SK-N-SH (cell line): ENCODE data around the gene ASZ1. TPM values are rescaled to one million over a fixed set of nuclear protein-coding genes. Genes with fewer than 3 reads are reported as not detected.

Experiments used
- CTCF ChIA-PET: fragments of 300-600, 350-600 bp; formaldehyde crosslinking; extraction: SDS; loops from one replicate; lab custom pipeline; 2021; lab: Yijun Ruan, JAX
- POLR2A ChIA-PET: fragments of 350-600 bp; sonication (Branson Sonifier 250); formaldehyde crosslinking; extraction: SDS; loops from one replicate; lab custom pipeline; 2020; ENCODE audit warnings: antibody characterized with exemption, inconsistent platforms; lab: Yijun Ruan, JAX
- DNase-seq: peaks from one replicate; pipeline ENCODE4 v3.0.0; 2012
- H2AFZ ChIP-seq: fragments of 200-600 bp; sonication (generic); 2 replicates; pipeline ENCODE4 v1.8.1; 2016; ENCODE audit warnings: antibody characterized with exemption, mild to moderate bottlenecking, low read depth
- H3F3A ChIP-seq: fragments of 200-600 bp; sonication (generic); replicated peaks from 2 replicates; pipeline ENCODE3; 2016; ENCODE audit warnings: antibody characterized with exemption, mild to moderate bottlenecking; ENCODE audit not compliant: insufficient read depth
- H3K27ac ChIP-seq, 2 experiments: fragments of 200-500 bp in 1 of 2; fragments of 200-600 bp in 1 of 2; sonication (Bioruptor generic) in 1 of 2; sonication (generic), shearing (Covaris generic) in 1 of 2; 2 replicates each; pipeline versions ENCODE4 v1.5.1 to v1.6.1; 2014 to 2016; ENCODE audit warnings: low read depth in 2 of 2, inconsistent platforms in 1 of 2, low read length in 1 of 2, mild to moderate bottlenecking in 1 of 2, mixed read lengths in 1 of 2
- H3K27me3 ChIP-seq: fragments of 200-600 bp; sonication (generic), shearing (Covaris generic); 2 replicates; pipeline ENCODE4 v1.6.1; 2016; ENCODE audit warnings: mixed run types; ENCODE audit not compliant: insufficient read depth
- H3K36me3 ChIP-seq, 2 experiments: fragments of 200-500 bp in 1 of 2; fragments of 200-600 bp in 1 of 2; sonication (Bioruptor generic) in 1 of 2; sonication (generic) in 1 of 2; replicated peaks in 1 of 2; 2 replicates each; pipeline versions ENCODE3 to v1.5.1; 2014 to 2016; ENCODE audit warnings: low read length in 1 of 2, mild to moderate bottlenecking in 1 of 2; ENCODE audit not compliant: insufficient read depth in 2 of 2, control insufficient read depth in 1 of 2
- H3K4me1 ChIP-seq, 2 experiments: fragments of 200-500 bp in 1 of 2; fragments of 200-600 bp in 1 of 2; sonication (Bioruptor generic) in 1 of 2; sonication (generic), shearing (Covaris generic) in 1 of 2; 2 replicates each; pipeline versions ENCODE4 v1.5.1 to v1.6.1; 2014 to 2016; ENCODE audit warnings: low read depth in 1 of 2, low read length in 1 of 2, mixed run types in 1 of 2; ENCODE audit not compliant: insufficient read depth in 2 of 2, control insufficient read depth in 1 of 2
- H3K4me2 ChIP-seq: fragments of 200-600 bp; sonication (generic), shearing (Covaris generic); 2 replicates; pipeline ENCODE4 v1.6.1; 2017; ENCODE audit warnings: mixed run types
- H3K4me3 ChIP-seq, 2 experiments: fragments of 200-500 bp in 1 of 2; fragments of 200-600 bp in 1 of 2; sonication (Bioruptor generic) in 1 of 2; sonication (generic), shearing (Covaris generic) in 1 of 2; 2 replicates each; pipeline versions ENCODE4 v1.5.1 to v1.8.1; 2014 to 2016; ENCODE audit warnings: low read depth in 2 of 2, inconsistent platforms in 1 of 2, low read length in 1 of 2, mild to moderate bottlenecking in 1 of 2, mixed read lengths in 1 of 2, moderate library complexity in 1 of 2
- H3K79me2 ChIP-seq: fragments of 200-600 bp; sonication (generic); 2 replicates; pipeline ENCODE4 v1.8.1; 2017; ENCODE audit warnings: mild to moderate bottlenecking; ENCODE audit not compliant: insufficient read depth
- H3K9ac ChIP-seq: fragments of 200-600 bp; sonication (generic); 2 replicates; pipeline ENCODE4 v1.6.1; 2017; ENCODE audit warnings: mixed run types
- H3K9me2 ChIP-seq: fragments of 200-600 bp; sonication (generic); 2 replicates; pipeline ENCODE4 v1.6.1; 2017; ENCODE audit warnings: mixed run types
- H3K9me3 ChIP-seq: fragments of 200-600 bp; sonication (generic); 2 replicates; pipeline ENCODE4 v1.6.1; 2017; ENCODE audit warnings: mixed run types, mild to moderate bottlenecking, moderate library complexity
- H4K20me1 ChIP-seq: fragments of 200-600 bp; sonication (generic); 2 replicates; pipeline ENCODE4 v1.6.1; 2017; ENCODE audit warnings: mild to moderate bottlenecking, mixed run types; ENCODE audit not compliant: insufficient read depth
- ELF1 ChIP-seq: IDR thresholded peaks from 2 replicates; pipeline ENCODE4 v1.4.0; 2012
- EZH2phosphoT487 ChIP-seq: fragments of 200-600 bp; sonication (generic); IDR thresholded peaks from 2 replicates; pipeline ENCODE4 v1.6.1; 2017; ENCODE audit warnings: low read depth, mixed run types, mild to moderate bottlenecking, antibody characterized with exemption, moderate library complexity, borderline replicate concordance
- FOXJ3 ChIP-seq: sonication (generic); formaldehyde crosslinking; IDR thresholded peaks from 2 replicates; pipeline ENCODE4 v1.5.1; 2020; ENCODE audit warnings: mild to moderate bottlenecking, missing genetic modification reagents
- FOXM1 ChIP-seq: IDR thresholded peaks from 2 replicates; pipeline ENCODE4 v1.4.0; 2012; ENCODE audit warnings: low read depth, mild to moderate bottlenecking
- GABPA ChIP-seq: IDR thresholded peaks from 2 replicates; pipeline ENCODE4 v1.4.0; 2012; ENCODE audit warnings: low read depth, mild to moderate bottlenecking
- JUND ChIP-seq: IDR thresholded peaks from 2 replicates; pipeline ENCODE4 v1.4.0; 2012
- NRF1 ChIP-seq: IDR thresholded peaks from 2 replicates; pipeline ENCODE4 v1.6.1; 2012; ENCODE audit warnings: low read depth, mild to moderate bottlenecking, low read length
- RAD21 ChIP-seq: IDR thresholded peaks from 2 replicates; pipeline ENCODE4 v1.6.1; 2012; ENCODE audit warnings: mild to moderate bottlenecking, low read length
- RFX5 ChIP-seq: IDR thresholded peaks from 2 replicates; pipeline ENCODE4 v1.6.1; 2012; ENCODE audit warnings: mild to moderate bottlenecking, improper control_type of control experiment, low read length
- RXRA ChIP-seq: IDR thresholded peaks from 2 replicates; pipeline ENCODE4 v1.4.0; 2012; ENCODE audit warnings: low read depth, mild to moderate bottlenecking, borderline replicate concordance
- SMC3 ChIP-seq: IDR thresholded peaks from 2 replicates; pipeline ENCODE4 v1.6.1; 2012; ENCODE audit warnings: low read depth, low read length, improper control_type of control experiment
- TAF1 ChIP-seq: IDR thresholded peaks from 2 replicates; pipeline ENCODE4 v1.6.1; 2012; ENCODE audit warnings: low read depth, mild to moderate bottlenecking, low read length, moderate library complexity, borderline replicate concordance
- WGBS: methylation state at CpG from one replicate; pipeline ENCODE4 v1.1.6; 2017; ENCODE audit warnings: low lambda C conversion rate; 5-methylcytosine and 5-hydroxymethylcytosine counted together
- polyA plus RNA-seq, 3 experiments: library from polyadenylated mRNA; depleted of rRNA; stranded (reverse); fragments of >200 nt; gene quantifications; 2 replicates each; pipeline ENCODE4 v1.2.3, GENCODE V29; 2012
- TF ChIP-seq, protein P1 (sequence below): IDR thresholded peaks from 2 replicates; pipeline ENCODE4 v1.4.0; 2012; ENCODE audit warnings: low read depth, borderline replicate concordance
- TF ChIP-seq, protein P2 (sequence below): fragments of 150-350 bp; IDR thresholded peaks from 2 replicates; pipeline ENCODE4 v1.6.1; 2017; ENCODE audit warnings: antibody characterized with exemption, low read length, low read depth, borderline replicate concordance
- TF ChIP-seq, protein P3 (sequence below): fragments of 200-600 bp; sonication (generic); IDR thresholded peaks from 2 replicates; pipeline ENCODE4 v1.6.1; 2017; ENCODE audit warnings: antibody characterized with exemption, mild to moderate bottlenecking, moderate library complexity
- TF ChIP-seq, protein P4 (sequence below): IDR thresholded peaks from 2 replicates; pipeline ENCODE4 v1.4.0; 2012; ENCODE audit warnings: low read depth
- TF ChIP-seq, protein P5 (sequence below): IDR thresholded peaks from 2 replicates; pipeline ENCODE4; 2012
- TF ChIP-seq, protein P6 (sequence below): IDR thresholded peaks from 2 replicates; pipeline ENCODE4 v1.6.1; 2012; ENCODE audit warnings: mild to moderate bottlenecking, low read depth, low read length, moderate library complexity
- TF ChIP-seq, protein P7 (sequence below): fragments of 150-350 bp; IDR thresholded peaks from 2 replicates; pipeline ENCODE4 v1.6.1; 2016; ENCODE audit warnings: mild to moderate bottlenecking, low read depth, low read length

Gene ASZ1
- polyA plus RNA-seq, 1 of the 3 experiments (the other 2 are of a cell fraction) = not detected

DNA sequence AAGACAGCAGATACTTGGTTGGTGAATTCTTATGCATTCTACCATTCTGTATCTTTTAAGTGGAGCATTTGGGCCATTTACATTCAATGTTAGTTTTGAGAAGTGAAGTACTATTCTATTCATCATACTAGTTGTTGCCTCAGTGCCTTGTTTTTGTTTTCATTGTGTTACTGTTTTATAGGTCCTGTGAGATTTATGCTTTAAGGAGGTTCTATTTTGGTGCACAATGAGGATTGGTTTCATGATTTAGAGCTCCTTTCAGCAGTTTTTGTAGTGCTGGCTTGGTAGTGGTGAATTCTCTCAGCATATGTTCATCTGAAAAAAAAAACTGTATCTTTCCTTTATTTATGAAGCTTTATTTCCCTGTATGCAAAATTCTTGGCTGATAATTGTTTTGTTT, 81.1 kb downstream of the ASZ1 start:
- H3K4me1 ChIP-seq = no peaks in the 10 kb centered on the region
- TF ChIP-seq RXRA (no peak), RAD21 (no peak), EZH2phosphoT487 (no peak), GABPA (no peak), JUND (no peak)
- TF ChIP-seq, protein P1, sequence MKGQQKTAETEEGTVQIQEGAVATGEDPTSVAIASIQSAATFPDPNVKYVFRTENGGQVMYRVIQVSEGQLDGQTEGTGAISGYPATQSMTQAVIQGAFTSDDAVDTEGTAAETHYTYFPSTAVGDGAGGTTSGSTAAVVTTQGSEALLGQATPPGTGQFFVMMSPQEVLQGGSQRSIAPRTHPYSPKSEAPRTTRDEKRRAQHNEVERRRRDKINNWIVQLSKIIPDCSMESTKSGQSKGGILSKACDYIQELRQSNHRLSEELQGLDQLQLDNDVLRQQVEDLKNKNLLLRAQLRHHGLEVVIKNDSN = no peak
- POLR2A ChIA-PET = no interaction called here
- no peak overlapping the region for H3K4me3 ChIP-seq
- H3K27ac ChIP-seq = no peak overlapping the region
- H3K27me3 ChIP-seq = peaks cover 18% of the 10 kb centered on the region
- CTCF ChIA-PET = interaction anchor here (0.8 to 1.2 kb wide), 2 partner anchors 10 to 361 kb away, joined by 3 read pairs; no protein-coding TSS in a partner anchor
- no peak overlapping the region for H2AFZ ChIP-seq
- H3K9me3 ChIP-seq = no peaks in the 10 kb centered on the region
- no peaks in the 10 kb centered on the region for H3K9me2 ChIP-seq
- H3K4me2 ChIP-seq = no peak overlapping the region
- H4K20me1 ChIP-seq = no peaks in the 10 kb centered on the region
- H3K79me2 ChIP-seq = no peaks in the 10 kb centered on the region
- H3K36me3 ChIP-seq = no peaks in the 10 kb centered on the region
- no peaks in the 10 kb centered on the region for H3F3A ChIP-seq
- no peak overlapping the region for H3K9ac ChIP-seq
- no peak for DNase-seq

DNA sequence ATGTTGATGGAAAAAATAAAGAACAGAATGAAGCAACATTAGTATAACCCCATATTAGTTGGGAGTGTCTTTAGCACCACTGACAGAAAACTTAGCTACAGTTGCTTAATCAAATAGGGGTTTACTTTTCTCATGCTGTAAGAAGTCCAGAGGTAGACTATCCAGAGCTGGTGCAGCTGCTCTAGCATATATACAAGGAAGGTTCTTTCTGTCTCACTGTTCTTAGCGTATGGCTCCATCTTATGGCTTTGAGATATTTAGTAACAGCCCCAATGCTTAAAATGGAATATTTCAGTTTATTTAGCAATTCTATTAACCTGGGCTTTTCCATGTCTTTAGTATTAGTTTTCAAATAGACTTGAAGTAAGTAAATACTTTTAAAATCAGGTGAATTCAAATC, 89.3 kb downstream of the ASZ1 start:
- Histone ChIP-seq H3F3A (no peaks in the 10 kb centered on the region), H3K36me3 (no peaks in the 10 kb centered on the region), H3K9ac (no peak overlapping the region), H3K9me3 (no peaks in the 10 kb centered on the region), H3K27me3 (peaks cover 25% of the 10 kb centered on the region; the same call in 1 of the 2 replicates), H3K4me2 (no peak overlapping the region), H2AFZ (no peak overlapping the region), H4K20me1 (no peaks in the 10 kb centered on the region), H3K4me1 (no peaks in the 10 kb centered on the region), H3K27ac (no peak overlapping the region), H3K4me3 (no peak overlapping the region), H3K9me2 (peaks cover 4% of the 10 kb centered on the region; the same call in 1 of the 2 replicates), H3K79me2 (no peaks in the 10 kb centered on the region)
- WGBS = 27% methylated on average over 1 of the region's 1 CpG
- no peak for DNase-seq
- CTCF ChIA-PET = interaction anchor here (0.8 to 1.7 kb wide), 9 partner anchors 10 to 747 kb away, joined by 3 to 8 read pairs (median 3); no protein-coding TSS in a partner anchor
- POLR2A ChIA-PET = no interaction called here
- TF ChIP-seq TAF1 (no peak), FOXM1 (no peak), RFX5 (no peak), RAD21 (peak; percentile 54), NRF1 (no peak), SMC3 (peak; percentile 20; the same call in 1 of the 2 replicates), FOXJ3 (CRISPR knock-in tag) (no peak), ELF1 (no peak)
- TF ChIP-seq, protein P2, sequence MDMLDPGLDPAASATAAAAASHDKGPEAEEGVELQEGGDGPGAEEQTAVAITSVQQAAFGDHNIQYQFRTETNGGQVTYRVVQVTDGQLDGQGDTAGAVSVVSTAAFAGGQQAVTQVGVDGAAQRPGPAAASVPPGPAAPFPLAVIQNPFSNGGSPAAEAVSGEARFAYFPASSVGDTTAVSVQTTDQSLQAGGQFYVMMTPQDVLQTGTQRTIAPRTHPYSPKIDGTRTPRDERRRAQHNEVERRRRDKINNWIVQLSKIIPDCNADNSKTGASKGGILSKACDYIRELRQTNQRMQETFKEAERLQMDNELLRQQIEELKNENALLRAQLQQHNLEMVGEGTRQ = no peak
- TF ChIP-seq, protein P3, sequence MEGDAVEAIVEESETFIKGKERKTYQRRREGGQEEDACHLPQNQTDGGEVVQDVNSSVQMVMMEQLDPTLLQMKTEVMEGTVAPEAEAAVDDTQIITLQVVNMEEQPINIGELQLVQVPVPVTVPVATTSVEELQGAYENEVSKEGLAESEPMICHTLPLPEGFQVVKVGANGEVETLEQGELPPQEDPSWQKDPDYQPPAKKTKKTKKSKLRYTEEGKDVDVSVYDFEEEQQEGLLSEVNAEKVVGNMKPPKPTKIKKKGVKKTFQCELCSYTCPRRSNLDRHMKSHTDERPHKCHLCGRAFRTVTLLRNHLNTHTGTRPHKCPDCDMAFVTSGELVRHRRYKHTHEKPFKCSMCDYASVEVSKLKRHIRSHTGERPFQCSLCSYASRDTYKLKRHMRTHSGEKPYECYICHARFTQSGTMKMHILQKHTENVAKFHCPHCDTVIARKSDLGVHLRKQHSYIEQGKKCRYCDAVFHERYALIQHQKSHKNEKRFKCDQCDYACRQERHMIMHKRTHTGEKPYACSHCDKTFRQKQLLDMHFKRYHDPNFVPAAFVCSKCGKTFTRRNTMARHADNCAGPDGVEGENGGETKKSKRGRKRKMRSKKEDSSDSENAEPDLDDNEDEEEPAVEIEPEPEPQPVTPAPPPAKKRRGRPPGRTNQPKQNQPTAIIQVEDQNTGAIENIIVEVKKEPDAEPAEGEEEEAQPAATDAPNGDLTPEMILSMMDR = peak; percentile 49
- TF ChIP-seq, protein P4, sequence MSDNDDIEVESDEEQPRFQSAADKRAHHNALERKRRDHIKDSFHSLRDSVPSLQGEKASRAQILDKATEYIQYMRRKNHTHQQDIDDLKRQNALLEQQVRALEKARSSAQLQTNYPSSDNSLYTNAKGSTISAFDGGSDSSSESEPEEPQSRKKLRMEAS = no peak
- TF ChIP-seq, protein P5, sequence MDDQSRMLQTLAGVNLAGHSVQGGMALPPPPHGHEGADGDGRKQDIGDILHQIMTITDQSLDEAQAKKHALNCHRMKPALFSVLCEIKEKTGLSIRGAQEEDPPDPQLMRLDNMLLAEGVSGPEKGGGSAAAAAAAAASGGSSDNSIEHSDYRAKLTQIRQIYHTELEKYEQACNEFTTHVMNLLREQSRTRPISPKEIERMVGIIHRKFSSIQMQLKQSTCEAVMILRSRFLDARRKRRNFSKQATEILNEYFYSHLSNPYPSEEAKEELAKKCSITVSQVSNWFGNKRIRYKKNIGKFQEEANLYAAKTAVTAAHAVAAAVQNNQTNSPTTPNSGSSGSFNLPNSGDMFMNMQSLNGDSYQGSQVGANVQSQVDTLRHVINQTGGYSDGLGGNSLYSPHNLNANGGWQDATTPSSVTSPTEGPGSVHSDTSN = no peak
- TF ChIP-seq, protein P6, sequence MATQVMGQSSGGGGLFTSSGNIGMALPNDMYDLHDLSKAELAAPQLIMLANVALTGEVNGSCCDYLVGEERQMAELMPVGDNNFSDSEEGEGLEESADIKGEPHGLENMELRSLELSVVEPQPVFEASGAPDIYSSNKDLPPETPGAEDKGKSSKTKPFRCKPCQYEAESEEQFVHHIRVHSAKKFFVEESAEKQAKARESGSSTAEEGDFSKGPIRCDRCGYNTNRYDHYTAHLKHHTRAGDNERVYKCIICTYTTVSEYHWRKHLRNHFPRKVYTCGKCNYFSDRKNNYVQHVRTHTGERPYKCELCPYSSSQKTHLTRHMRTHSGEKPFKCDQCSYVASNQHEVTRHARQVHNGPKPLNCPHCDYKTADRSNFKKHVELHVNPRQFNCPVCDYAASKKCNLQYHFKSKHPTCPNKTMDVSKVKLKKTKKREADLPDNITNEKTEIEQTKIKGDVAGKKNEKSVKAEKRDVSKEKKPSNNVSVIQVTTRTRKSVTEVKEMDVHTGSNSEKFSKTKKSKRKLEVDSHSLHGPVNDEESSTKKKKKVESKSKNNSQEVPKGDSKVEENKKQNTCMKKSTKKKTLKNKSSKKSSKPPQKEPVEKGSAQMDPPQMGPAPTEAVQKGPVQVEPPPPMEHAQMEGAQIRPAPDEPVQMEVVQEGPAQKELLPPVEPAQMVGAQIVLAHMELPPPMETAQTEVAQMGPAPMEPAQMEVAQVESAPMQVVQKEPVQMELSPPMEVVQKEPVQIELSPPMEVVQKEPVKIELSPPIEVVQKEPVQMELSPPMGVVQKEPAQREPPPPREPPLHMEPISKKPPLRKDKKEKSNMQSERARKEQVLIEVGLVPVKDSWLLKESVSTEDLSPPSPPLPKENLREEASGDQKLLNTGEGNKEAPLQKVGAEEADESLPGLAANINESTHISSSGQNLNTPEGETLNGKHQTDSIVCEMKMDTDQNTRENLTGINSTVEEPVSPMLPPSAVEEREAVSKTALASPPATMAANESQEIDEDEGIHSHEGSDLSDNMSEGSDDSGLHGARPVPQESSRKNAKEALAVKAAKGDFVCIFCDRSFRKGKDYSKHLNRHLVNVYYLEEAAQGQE = no peak
- TF ChIP-seq, protein P7, sequence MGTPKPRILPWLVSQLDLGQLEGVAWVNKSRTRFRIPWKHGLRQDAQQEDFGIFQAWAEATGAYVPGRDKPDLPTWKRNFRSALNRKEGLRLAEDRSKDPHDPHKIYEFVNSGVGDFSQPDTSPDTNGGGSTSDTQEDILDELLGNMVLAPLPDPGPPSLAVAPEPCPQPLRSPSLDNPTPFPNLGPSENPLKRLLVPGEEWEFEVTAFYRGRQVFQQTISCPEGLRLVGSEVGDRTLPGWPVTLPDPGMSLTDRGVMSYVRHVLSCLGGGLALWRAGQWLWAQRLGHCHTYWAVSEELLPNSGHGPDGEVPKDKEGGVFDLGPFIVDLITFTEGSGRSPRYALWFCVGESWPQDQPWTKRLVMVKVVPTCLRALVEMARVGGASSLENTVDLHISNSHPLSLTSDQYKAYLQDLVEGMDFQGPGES = no peak
